HL-60/S4 treated with phorbol 12-myristate 13-acetate at 8.2 ng/mL for 4 days and 3 days (cell line): ENCODE data around the gene CTNND2.
"Not testable (repeated sequence)": the region's sequence is repeated elsewhere in the genome, so short reads cannot be mapped to it uniquely, and the experiment has no call there.

Source experiments
- in situ Hi-C: fragments of 300-500 bp; cut with MboI; formaldehyde crosslinking; loops from 2 replicates; pipeline ENCODE4 v1.15.0; 2022; ENCODE audit warnings: low sequenced_read_pairs

Gene CTNND2

DNA sequence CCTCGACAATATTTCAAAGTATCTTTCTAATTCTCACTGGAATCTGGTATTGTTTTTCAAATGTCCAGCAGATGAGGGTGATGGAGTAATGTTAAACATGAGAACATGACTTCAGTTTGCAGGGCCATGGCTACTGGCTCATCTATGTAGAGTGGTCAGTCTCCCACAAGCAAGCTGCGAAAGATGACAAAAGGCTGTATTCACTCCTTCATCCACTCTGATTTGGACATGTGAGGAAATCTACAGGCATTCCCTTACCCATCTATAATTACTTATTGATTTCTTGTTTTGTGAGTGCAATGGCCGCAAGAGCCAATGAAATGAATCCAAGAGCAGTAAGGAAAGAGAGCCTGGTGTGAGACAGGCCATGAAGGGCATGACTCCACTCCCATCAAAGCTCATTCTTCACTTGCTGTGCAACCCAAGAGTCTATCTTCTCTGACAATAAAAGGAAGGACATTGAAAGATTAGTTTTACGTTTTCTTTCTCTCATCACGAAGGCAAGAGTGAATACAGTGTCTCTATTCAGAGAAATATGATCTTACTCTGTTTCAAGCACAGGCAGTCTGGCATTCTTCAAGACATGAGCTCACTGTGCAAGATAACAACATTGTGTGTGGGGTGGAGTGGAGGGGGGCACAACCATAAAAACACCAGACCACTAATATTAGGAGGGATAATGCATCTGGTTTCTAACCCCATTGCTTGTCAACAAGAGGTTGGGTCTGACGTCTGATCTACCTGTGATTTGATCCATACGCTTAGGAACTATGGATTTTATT is 893.6 kb downstream of the CTNND2 start:
- in situ Hi-C loops, result no loop called here

DNA sequence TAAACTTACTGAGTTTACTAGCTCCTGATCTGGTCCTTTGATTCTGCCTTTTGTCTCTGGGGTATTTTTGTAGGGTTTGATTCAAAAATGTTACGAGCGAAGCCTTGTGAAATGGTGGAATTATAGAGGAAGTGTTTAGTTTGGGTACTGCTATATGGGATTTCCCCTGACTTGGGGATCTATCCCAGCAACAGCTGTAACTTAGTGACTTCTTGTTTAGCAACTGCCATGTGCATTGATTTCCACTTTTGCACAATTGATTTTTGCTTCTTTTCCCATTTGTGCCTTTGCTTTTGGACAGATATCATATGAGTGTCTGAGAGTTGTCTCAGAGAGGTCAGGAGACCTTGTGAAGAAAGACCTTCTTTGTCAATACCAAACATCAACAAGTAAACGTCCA is 894.7 kb downstream of the CTNND2 start:
- in situ Hi-C loops, result no loop called here

DNA sequence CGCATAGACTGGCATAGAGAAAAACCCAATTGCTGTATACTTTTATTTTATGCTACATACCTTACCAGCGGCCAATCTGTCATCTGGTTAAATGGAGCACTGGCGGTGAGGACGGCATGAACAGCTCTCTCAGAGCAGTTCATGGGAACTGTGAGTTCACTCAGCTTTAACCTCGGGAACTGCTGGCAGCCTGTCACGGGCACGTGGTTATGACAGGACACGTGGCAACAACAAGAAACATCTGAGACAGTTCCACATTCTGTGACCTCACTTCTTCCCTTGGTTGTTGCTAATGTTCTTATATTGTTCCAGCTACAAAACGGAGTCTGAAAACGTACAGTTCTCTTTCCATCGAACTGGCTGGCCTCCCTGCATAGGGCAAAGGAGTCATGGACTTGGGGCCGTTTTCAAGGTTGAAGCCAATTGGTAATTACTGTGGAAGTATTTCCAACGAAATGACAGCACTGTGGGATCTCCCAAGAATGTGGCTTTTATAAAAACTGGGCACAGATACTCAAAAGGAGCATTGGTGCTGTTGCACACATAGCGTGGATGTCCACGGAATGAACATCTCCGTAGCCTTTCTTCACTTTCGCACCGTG is 896.9 kb downstream of the CTNND2 start:
- in situ Hi-C loops, result no loop called here

DNA sequence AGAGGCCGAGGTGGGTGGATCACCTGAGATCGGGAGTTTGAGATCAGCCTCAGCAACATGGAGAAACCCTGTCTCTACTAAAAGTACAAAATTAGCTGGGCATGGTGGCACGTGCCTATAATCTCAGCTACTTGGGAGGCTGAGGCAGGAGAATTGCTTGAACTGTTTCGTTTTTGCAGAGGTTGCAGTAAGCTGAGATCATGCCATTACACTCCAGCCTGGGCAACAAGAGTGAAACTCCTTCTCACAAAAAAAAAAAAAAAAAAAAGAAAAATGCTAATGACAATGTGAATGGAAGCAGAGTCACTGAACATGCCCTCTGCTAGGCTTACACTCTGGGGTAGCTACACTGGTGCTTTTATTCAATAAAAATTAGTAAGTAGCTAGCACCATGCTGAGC is 899.7 kb downstream of the CTNND2 start:
- in situ Hi-C loops, result not testable (repeated sequence)

DNA sequence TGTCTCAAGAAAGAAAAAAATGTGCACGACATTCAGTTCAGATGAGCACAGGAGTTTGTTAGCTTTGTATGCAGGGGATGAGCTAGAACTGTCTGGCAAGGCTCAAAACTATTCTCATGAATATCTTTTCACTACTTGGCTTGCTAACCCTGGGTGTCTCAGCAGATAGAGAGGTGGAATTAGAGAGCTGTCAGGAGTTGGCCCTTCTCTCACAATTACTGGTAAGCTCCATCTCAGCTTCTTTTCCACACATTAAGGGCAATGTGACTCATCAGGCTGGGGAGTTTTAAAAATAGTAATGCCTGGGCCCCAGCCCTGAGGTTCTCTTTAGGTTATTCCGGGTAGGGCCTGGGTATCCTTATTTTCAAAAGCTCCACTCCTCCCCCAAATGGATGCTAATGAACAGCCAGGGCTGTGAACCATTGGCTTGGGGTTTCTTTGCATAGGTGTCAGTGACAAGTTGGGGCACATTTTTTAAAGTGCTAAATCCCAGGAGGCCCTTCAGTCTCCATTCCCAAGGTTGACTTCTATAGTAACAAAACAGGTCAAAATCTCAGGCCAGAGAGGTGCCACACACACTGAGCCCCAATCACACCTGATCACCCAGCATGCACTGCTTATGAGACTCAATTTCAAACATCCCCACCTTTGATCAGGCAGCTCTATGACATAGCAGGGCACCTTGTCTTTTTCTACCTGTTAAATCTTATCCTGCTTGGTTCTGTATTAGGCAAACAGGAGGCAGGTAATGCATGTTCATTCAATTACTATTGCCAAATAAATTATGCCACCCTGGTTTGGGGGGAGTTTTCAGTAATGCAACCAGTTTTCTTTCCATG is 903.5 kb downstream of the CTNND2 start:
- in situ Hi-C loops, result no loop called here

DNA sequence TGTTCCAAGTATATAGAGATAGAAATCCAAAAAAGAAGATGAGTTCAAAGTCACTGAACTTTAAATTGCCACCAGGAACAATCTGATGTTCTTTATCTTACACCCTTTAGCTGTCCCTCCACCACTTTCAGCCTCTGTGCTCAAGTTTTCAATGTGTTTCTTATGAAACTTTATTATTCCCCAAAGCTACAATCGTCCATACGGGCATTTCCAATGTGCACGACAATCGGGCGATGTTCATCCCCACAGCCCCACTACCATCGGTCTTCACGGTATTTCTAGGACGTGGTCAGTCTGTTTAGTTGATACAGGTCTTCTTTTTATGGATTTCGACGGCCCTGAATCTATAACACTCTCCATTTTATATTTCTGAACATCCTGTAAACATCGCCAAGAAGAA is 904.5 kb downstream of the CTNND2 start:
- in situ Hi-C loops, result no loop called here

DNA sequence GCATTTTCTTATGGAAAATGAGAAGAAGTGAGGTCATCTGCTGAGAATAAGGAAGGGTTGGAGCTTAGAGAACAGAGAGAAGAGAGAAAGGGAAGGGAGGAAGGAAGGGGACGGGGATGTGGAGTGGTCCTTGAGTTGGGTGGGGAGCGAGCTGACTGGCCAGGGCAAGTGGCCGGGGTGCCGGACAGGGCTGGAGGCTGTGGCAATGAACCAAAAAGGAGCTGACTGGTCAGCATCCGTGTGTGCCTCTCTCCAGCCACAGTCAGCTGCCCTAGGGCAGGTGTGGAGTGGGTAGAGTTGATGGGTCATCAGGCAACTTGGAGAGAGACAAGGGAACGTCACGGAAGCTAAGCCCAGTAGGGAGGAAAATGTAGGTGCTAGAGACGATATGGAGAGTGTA is 908.4 kb downstream of the CTNND2 start:
- in situ Hi-C loops, result no loop called here

DNA sequence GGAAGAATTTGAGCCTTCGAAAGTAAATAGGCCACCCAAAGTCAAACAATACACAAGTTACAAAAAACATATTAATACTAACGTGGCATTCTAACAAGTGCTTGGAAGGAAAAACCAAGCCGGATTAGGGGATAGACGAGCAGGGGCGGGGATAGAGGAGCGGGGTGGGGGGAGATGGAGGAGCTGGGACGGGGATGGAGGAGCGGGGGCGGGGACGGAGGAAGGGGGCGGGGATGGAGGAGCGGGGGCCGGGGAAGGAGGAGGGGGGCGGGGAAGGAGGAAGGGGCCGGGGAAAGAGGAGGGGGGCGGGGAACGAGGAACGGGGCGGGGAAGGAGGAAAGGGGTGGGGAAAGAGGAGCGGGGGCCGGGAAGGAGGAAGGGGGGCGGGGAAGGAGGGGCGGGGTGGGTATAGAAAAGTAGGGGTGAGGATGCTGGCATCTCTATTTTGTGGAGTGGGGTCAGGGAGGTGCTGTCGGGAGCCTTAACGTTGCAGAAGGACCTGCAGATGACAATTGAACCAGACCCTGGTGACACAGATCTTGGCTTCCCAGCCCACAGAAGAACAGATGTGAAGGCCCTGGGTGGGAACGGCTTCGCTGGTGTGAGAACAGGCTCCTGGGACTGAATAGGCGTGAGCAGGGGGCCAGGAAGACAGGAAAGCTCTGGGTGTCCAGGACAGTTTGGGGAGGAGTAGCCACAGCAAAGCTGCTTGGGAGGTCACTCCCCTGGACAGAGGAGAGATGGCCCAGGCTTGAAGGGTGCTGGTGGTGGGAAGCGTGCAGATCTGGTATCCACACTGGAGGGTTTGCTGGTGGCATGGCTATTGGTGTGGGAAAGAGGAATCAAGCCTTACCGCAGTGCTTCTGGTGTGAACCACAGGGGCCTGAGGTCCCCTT is 909.9 kb downstream of the CTNND2 start:
- in situ Hi-C loops, result no loop called here

DNA sequence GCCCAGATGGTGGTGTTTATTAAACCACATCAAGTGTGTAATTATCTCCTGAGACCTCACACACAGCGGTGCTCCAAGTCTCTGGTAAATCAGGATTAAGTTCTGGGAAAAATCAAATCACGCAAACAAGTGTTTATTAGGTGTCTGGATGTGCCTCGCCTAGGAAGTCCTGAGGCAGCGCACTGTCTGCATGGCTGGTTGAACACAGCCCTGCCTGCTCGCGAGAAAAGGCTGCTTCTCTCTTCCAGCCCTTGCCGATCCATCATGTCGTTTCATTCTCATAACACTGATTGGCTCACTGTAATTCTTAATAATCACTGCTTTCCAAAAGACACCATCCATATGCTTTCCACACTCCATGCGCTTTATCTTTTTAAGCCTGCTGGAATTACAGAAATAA is 913.6 kb downstream of the CTNND2 start:
- in situ Hi-C loops, result no loop called here

DNA sequence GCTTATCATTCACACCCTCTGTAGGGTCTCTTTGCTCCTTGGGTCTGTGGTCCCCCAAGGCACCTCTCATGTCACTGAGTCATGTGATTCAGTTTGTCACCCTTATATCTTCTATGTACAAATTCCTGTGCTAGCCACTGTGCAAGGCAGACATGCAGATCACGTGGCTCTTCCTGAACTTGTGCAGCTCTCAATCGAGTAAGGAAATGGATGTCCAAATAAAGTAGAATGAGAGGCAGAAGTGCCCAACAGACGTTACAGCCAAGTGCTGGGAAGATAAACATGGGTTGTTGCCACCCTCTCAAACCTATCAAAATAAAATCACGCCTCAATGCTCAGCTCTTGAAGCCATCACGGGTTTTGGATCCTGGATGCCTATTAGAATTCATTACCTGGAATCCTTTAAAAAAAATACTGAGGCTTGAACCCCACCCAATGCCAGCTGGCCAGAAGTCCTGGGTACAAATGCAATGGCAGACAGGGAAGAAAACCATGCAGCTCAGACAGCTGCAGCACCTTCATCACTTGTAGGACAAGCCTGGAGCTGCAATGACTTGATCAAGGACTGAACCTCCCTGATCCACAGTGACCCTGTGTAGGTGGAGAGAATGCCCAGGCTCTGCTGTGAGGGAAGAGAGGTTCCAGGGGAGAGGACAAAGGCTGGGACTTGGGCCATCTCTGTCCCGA is 914.5 kb downstream of the CTNND2 start:
- in situ Hi-C loops, result no loop called here

DNA sequence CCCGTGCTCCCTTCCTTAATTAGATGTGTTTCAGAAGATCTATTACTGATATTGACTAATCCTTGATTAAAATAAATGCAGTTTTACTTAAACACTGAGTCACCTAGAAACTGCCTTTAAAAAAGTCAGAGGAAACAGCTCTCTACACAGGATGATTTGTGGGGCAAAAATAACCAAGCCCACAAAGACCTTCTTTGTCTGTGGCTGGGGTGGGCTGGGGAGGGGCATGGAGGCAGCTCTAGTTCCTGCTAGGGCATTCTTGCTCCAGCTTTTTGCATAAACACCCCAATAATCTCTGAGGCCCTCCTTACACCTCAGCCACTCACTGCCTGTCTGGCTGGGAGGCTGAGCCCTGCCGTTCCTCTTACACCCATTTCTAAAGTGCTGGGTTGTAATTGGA is 915.6 kb downstream of the CTNND2 start:
- in situ Hi-C loops, result no loop called here

DNA sequence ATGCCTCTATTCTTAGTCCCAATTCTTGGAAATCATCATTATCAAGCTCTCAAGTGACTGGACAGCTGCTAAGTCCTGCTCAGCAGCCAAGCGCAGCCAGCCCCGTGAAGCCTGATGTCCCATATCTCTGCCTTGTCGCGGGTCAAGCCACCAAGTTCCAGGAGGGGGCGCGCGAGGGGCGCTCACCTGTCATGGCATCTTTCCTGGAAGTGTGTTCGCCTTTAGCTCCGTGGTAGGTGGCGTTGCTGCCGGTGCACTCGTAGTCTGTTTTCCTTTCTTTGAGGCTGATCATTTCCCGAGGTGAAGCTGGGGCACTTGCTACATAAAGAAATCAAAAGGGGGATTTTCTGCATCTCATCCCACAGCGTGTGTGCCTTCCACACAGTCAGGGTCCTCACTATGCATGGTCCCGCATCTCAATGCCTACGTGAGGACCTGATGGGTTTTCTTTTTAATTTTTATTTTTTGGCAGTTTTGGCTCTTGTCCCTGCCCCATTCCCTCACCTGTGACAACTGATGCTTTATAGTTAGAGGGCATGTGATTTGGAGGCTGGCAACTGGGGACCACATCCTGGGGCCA is 916.2 kb downstream of the CTNND2 start:
- in situ Hi-C loops, result no loop called here

DNA sequence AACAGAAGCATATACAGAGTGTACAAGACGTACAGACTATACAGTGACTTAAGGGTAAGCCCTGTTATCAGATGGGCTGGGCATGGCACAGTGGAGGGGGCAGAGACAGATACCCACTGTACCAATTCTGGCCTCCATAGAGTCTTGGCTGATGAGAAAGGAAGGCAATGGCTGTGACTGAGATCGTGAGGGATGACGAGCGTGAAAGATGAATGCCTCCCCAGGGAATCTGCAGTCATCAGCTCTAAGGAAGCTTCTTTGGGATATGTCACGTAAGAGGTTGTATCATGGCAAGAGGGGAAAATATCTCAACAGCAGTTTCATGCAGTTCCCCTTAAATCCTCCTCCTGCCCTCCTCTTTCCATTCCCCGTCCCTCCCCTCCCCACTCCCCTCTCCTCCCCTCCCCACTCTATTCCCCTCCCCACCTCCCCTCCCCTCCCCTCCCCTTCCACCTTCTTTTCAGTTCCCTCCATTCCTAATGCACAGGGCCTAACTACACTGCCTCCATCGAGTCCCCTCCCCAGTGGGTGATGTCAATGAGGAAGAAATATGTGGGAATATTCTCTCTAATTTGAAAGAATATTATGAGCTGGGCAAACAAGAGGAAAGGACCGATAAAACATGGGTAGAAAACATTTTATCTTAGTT is 916.8 kb downstream of the CTNND2 start:
- in situ Hi-C loops, result no loop called here

DNA sequence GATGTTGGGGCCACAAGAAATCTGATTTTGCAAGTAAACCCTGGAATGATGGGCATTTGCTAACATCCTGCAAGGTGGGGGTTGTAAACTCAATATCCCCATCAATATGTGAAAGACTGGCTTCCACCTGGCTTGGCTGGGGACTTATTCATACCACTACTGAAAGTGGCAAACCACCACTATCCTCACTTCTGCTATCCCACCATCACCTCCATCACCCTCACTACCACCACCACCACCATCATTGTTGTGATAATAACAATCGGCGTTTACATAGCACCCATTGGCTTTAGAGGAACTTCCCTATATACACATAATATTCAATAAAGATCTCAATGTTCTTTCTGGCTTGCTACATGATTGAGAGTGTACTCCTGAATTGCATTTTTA is 918.5 kb downstream of the CTNND2 start:
- in situ Hi-C loops, result no loop called here

DNA sequence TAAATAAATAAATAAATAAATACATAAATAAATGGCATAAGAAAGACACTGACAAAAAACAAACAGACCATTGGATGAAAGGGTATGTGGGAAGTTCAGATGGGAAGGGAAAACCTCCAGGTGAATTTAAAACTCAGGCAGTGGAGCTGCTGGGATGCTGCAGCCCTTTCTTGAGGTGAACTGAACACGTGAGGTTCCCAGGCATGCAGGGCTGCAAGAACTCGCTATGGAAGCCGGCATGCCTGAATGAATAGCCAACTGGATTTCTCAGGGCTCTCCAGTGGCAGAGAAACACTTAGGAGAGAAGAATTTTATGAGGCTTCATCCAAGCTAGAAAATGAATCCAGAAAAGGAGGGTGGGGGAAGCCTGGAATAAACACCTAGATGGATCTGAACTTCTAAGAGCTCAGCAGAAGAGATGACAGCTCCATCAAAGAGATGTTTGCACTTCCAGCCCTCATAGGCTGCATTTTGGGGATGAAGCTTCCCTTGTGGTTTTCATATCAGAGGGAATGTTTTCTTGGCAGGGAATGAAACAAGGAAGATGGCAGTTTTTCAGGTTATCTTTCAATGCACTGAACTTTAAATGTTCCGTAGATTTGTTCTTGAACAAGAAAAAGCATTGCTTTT is 919.0 kb downstream of the CTNND2 start:
- in situ Hi-C loops, result no loop called here

DNA sequence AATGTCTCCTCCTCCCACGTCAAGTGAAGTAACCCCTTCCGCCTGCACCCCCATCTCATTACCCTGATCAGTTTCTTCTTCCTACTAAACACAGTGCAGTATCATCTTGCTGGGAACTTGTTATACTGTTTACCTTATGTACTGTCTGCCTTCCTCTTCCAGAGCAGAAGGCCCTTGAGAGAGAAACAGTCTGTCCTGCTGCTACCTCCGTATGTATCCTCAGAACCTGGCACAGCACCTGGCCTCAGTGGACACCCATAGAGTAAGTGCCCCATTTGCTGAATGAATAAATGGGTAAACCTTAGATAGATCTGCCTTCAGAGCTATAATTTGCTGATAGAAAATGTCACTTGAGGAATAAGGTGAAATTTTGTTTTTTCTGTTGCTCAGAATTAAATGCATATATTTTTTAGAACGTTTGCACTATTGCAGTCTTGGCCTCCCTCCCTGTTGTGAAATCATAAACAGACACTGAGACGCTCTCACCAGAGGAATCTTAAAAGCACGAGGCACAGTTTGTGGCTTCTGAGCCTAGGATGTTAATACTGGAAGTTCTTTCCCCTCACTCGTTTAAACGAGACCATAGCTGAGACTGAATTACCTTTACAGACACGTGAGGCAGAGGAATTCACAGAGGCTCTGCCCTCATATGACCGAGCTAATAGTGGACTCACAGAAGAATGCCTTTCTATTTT is 920.1 kb downstream of the CTNND2 start:
- in situ Hi-C loops, result no loop called here

DNA sequence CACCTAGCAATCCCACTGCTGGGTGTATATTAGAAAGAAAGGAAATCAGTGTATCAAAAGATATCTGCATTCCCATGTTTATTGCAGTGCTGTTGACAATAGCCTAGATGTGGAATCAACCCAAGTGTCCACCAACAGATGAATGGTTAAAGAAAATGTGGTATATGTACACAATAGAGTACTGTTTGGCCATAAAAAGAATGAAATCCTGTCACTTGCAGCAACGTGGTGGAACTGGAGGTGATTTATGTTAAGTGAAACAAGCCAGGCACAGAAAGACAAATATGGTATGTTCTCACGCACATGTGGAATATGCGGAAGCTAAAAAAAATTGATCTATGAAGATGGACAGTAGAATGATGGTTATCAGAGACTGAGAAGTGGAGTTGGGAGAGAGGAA is 921.6 kb downstream of the CTNND2 start:
- in situ Hi-C loops, result no loop called here

DNA sequence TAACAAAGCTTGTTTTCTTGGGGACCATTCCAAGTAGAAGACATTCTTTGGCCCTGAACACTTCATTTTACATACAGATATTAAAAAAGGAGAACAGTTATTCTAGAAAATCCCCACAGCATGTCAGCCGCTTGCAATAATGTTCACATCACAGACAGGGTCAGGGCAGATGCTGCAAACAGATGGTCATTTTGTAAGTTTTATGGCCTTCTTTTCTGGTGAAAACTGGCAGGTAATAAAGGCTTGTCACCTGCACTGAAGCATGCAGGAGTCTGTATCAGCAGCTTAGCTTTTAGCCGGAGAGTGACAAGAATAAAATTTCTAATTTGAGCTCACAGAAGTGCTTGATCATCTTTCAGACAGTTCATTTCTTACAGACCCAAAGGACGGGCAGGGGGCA is 922.3 kb downstream of the CTNND2 start:
- in situ Hi-C loops, result no loop called here
